CD4-positive, alpha-beta T cell (primary cell): ENCODE measurements around the gene MT1HL1. TPM values are rescaled to one million over a fixed set of nuclear protein-coding genes. Genes with fewer than 3 reads are reported as not detected.

Experiments
- ATAC-seq: fragments of 200-7000 bp; cut with Tn5 transposase; one replicate; pipeline ENCODE4 v1.10.0; 2022; ENCODE audit warnings: mild to moderate bottlenecking; ENCODE audit not compliant: poor library complexity
- CTCF ChIA-PET: fragments of 350-600 bp; sonication (Branson Sonifier 250); formaldehyde crosslinking; loops from one replicate; lab custom pipeline; 2021; ENCODE audit warnings: antibody characterized with exemption, inconsistent platforms; lab: Charles Lee
- POLR2A ChIA-PET: fragments of 350-600 bp; sonication (Branson Sonifier 250); formaldehyde crosslinking; loops from one replicate; lab custom pipeline; 2021; ENCODE audit warnings: antibody characterized with exemption, inconsistent platforms; lab: Charles Lee
- DNase-seq, 14 experiments: peaks; one replicate each; pipeline ENCODE4 v3.0.0-alpha.2; 2013 to 2020; ENCODE audit warnings: mixed read lengths in 2 of 14
- H3K27ac ChIP-seq, 2 donors: one replicate each; pipeline versions ENCODE4 v1.5.1 to v1.7.0; 2013; ENCODE audit warnings: low read length in 2 of 2, low read depth in 1 of 2, mild to moderate bottlenecking in 1 of 2
- H3K27me3 ChIP-seq, 2 experiments: 1 replicate in 1 of 2; 2 replicates in 1 of 2; pipeline versions ENCODE4 v1.6.1 to v1.7.0; 2013; ENCODE audit warnings: low read length in 2 of 2, control low read depth in 1 of 2, mild to moderate bottlenecking in 1 of 2, moderate library complexity in 1 of 2; ENCODE audit not compliant: insufficient read depth in 2 of 2, control insufficient read depth in 1 of 2
- H3K36me3 ChIP-seq: one replicate; pipeline ENCODE4 v1.6.1; 2013; ENCODE audit warnings: low read length, control low read depth; ENCODE audit not compliant: insufficient read depth
- H3K4me1 ChIP-seq: one replicate; pipeline ENCODE4 v1.6.1; 2013; ENCODE audit warnings: low read length, control low read depth; ENCODE audit not compliant: insufficient read depth
- H3K4me3 ChIP-seq: one replicate; pipeline ENCODE4 v1.5.1; 2013; ENCODE audit warnings: mild to moderate bottlenecking, low read length, moderate library complexity
- H3K9me3 ChIP-seq, 2 experiments: 1 replicate in 1 of 2; 2 replicates in 1 of 2; pipeline versions ENCODE4 v1.6.1 to v1.7.0; 2013; ENCODE audit warnings: low read length in 2 of 2, mild to moderate bottlenecking in 2 of 2, control low read depth in 1 of 2, moderate library complexity in 1 of 2; ENCODE audit not compliant: control insufficient read depth in 1 of 2, insufficient read depth in 1 of 2
- H3K27ac Mint-ChIP-seq: one replicate; pipeline ENCODE4 v1.8.0; 2020; ENCODE audit warnings: mixed read lengths
- H3K27me3 Mint-ChIP-seq: one replicate; pipeline ENCODE4 v1.8.0; 2021; ENCODE audit warnings: mixed read lengths
- H3K36me3 Mint-ChIP-seq: one replicate; pipeline ENCODE4 v1.8.0; 2021; ENCODE audit warnings: low read depth, mixed read lengths
- H3K4me1 Mint-ChIP-seq: one replicate; pipeline ENCODE4 v1.8.0; 2021; ENCODE audit warnings: low read depth, mixed read lengths
- H3K4me3 Mint-ChIP-seq: one replicate; pipeline ENCODE4 v1.8.0; 2020; ENCODE audit warnings: mild to moderate bottlenecking, mixed read lengths
- H3K9me3 Mint-ChIP-seq: one replicate; pipeline ENCODE4 v1.8.0; 2020; ENCODE audit warnings: mixed read lengths
- CTCF ChIP-seq: fragments of 200-600 bp; IDR thresholded peaks from one replicate; pipeline ENCODE4 v1.8.0; 2022; ENCODE audit warnings: antibody characterized with exemption, mild to moderate bottlenecking
- intact Hi-C, 2 experiments: fragments of 100-400 bp; cut with DNase I in 1 of 2; cut with micrococcal nuclease in 1 of 2; formaldehyde crosslinking; loops; one replicate each; pipeline versions ENCODE4 v1.15.1 to v1.9.0; 2023 to 2025; cut with DNase I, micrococcal nuclease
- polyA plus RNA-seq, 2 donors: library from polyadenylated mRNA; unstranded; fragments of 120-200 nt; gene quantifications; one replicate each; pipeline ENCODE4 v1.2.1, GENCODE V29; 2013
- total RNA-seq, 174 experiments: library from RNA in 2 of 174; stranded (reverse) in 2 of 174; gene quantifications; one replicate each; pipeline ENCODE4 v1.2.3 and lab custom pipeline; 2021 to 2026

MT1HL1 gene
- not detected for total RNA-seq
- not detected for polyA plus RNA-seq (2013, experiment 1 of 2)
- not detected for polyA plus RNA-seq (2013, experiment 2 of 2)
- 0 reads per million in 172 experiments for total RNA-seq (lab: John Stamatoyannopoulos, UW)

- Mint-ChIP-seq H3K4me1 (no peaks in the 10 kb centered on the region), H3K36me3 (no peaks in the 10 kb centered on the region), H3K27me3 (peaks cover 9% of the 10 kb centered on the region), H3K27ac (no peak within 1 kb of the TSS), H3K4me3 (no peak within 1 kb of the TSS), H3K9me3 (no peaks in the 10 kb centered on the region)
- DNase-seq: no peak
- Histone ChIP-seq H3K36me3 (no peaks in the 10 kb centered on the region), H3K4me1 (no peaks in the 10 kb centered on the region), H3K9me3 (no peaks in the 10 kb centered on the region), H3K27me3 (peaks cover 0 to 4% of the 10 kb centered on the region in 2 experiments), H3K27ac (no peak within 1 kb of the TSS), H3K4me3 (no peak within 1 kb of the TSS)
- POLR2A ChIA-PET: no interaction called here
- CTCF ChIA-PET: no interaction called here
- no peak for ATAC-seq
- TF ChIP-seq CTCF: no peak
- intact Hi-C loops: no loop called here
Measured at GRCh38 chr1:237004116-237004515, at the start of gene MT1HL1. Gene MT1HL1 (minus strand): TSS chr1:237004441. CDS start chr1:237004372, 69 bp downstream.

DNA sequence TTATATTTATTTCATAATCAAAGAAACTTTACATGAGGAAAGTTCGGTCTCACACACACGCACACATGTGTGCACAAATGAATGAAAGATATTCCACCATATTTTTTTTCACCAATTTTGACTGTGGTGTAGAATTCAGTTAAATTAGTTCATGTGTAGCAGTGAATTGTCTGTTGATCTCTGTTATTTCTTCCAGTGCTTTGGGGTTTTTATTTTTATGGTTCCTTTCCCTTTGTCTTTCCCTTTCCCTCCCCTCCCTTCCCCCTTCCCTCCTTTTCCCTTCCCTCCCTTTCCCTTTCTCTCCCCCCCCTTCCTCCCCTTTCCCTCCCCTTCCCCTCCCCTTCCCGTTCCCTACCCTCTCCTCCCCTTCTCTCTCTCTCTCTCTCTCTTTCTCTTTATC, 46.7 kb upstream of the MT1HL1 start:
- Histone ChIP-seq H3K36me3 (no peaks in the 10 kb centered on the region), H3K9me3 (peaks cover 0 to 2% of the 10 kb centered on the region in 2 experiments), H3K27ac (no peak overlapping the region), H3K4me3 (no peak overlapping the region), H3K27me3 (peaks cover 15 to 35% of the 10 kb centered on the region in 2 experiments), H3K4me1 (no peaks in the 10 kb centered on the region)
- Mint-ChIP-seq H3K9me3 (peaks cover 2% of the 10 kb centered on the region), H3K4me3 (no peak overlapping the region), H3K27ac (no peak overlapping the region), H3K4me1 (no peaks in the 10 kb centered on the region), H3K36me3 (no peaks in the 10 kb centered on the region), H3K27me3 (peaks cover 36% of the 10 kb centered on the region)
- CTCF ChIA-PET: no interaction called here
- POLR2A ChIA-PET: no interaction called here
- DNase-seq: no peak
- no peak for TF ChIP-seq CTCF
- intact Hi-C loops: no loop called here
- no peak for ATAC-seq

GRCh38 chr1:237050185-237050584, 45.9 kb upstream of the MT1HL1 start:
- Histone ChIP-seq H3K4me1 (no peaks in the 10 kb centered on the region), H3K27me3 (peaks cover 14 to 37% of the 10 kb centered on the region in 2 experiments), H3K4me3 (no peak overlapping the region), H3K27ac (no peak overlapping the region), H3K36me3 (no peaks in the 10 kb centered on the region), H3K9me3 (no peaks in the 10 kb centered on the region)
- no peaks in the 10 kb centered on the region for H3K36me3 Mint-ChIP-seq
- ChIA-PET POLR2A (no interaction called here), CTCF (no interaction called here)
- DNase-seq: no peak
- no peak for TF ChIP-seq CTCF
- H3K9me3 Mint-ChIP-seq: no peaks in the 10 kb centered on the region
- H3K27ac Mint-ChIP-seq: no peak overlapping the region
- H3K4me3 Mint-ChIP-seq: no peak overlapping the region
- no peaks in the 10 kb centered on the region for H3K4me1 Mint-ChIP-seq
- peaks cover 34% of the 10 kb centered on the region for H3K27me3 Mint-ChIP-seq
- ATAC-seq: no peak
- intact Hi-C loops: no loop called here
